Activated T-helper 1 cell treated with anti-CD3 and anti-CD28 coated beads, Interleukin-2, amount 50 U/mL, for 16 hours (primary cell): Measurements from ENCODE around the gene SLC7A7.
"Not testable (repeated sequence)": the region's sequence is repeated elsewhere in the genome, so short reads cannot be mapped to it uniquely, and the experiment has no call there.

Source experiments
- DNase-seq, 2 donors: peaks; one replicate each; pipeline ENCODE4 v3.0.0-alpha.2; 2020; ENCODE audit warnings: low read depth in 1 of 2, low spot score in 1 of 2

The SLC7A7 gene

GRCh38 chr14:22822016-22822570 is 6.9 kb upstream of the SLC7A7 start:
- no peak for DNase-seq

- DNase-seq = no peak
Observed at GRCh38 chr14:22821193-22822015, 6.2 kb upstream of the SLC7A7 start.

- DNase-seq = no peak
Observed at GRCh38 chr14:22820731-22821130, 5.5 kb upstream of the SLC7A7 start.

GRCh38 chr14:22819151-22819988 is 4.1 kb upstream of the SLC7A7 start:
- DNase-seq = no peak

GRCh38 chr14:22814373-22814772 is 862 bp downstream of the SLC7A7 start:
- DNase-seq = no peak

- no peak for DNase-seq
Observed at GRCh38 chr14:22813145-22813544, 2.1 kb downstream of the SLC7A7 start.

GRCh38 chr14:22812744-22813143 is 2.5 kb downstream of the SLC7A7 start:
- no peak for DNase-seq

- no peak for DNase-seq
Observed at GRCh38 chr14:22811722-22812121, 3.5 kb downstream of the SLC7A7 start.

GRCh38 chr14:22808388-22809209 is 6.6 kb downstream of the SLC7A7 start:
- DNase-seq = no peak

GRCh38 chr14:22807432-22808087 is 7.7 kb downstream of the SLC7A7 start:
- no peak for DNase-seq

GRCh38 chr14:22805235-22805634 is 10.0 kb downstream of the SLC7A7 start:
- not testable (repeated sequence) for DNase-seq

GRCh38 chr14:22803687-22803974 is 11.6 kb downstream of the SLC7A7 start:
- DNase-seq = no peak

GRCh38 chr14:22802860-22803686 is 12.2 kb downstream of the SLC7A7 start:
- DNase-seq = no peak

GRCh38 chr14:22801716-22802115 is 13.5 kb downstream of the SLC7A7 start:
- no peak for DNase-seq

- no peak for DNase-seq
Observed at GRCh38 chr14:22800346-22800745, 14.9 kb downstream of the SLC7A7 start.

- no peak for DNase-seq
Observed at GRCh38 chr14:22798528-22798927, 16.7 kb downstream of the SLC7A7 start.

- no peak for DNase-seq
Observed at GRCh38 chr14:22797017-22797917, 18.0 kb downstream of the SLC7A7 start.

- DNase-seq = no peak
Observed at GRCh38 chr14:22796087-22796707, 19.0 kb downstream of the SLC7A7 start.
